ENCODE data around the gene MYO7A. TPM values are rescaled to one million over a fixed set of nuclear protein-coding genes. Genes with fewer than 3 reads are reported as not detected.
A peak's percentile ranks its signal among the peaks of the same experiment; 100 is the strongest.

The MYO7A gene
- total RNA-seq, 1 donor from 2014 or later = 11.6 TPM

- H3K27me3 Mint-ChIP-seq (ENCODE audit: unreplicated experiment) = peaks cover 6% of the 10 kb centered on the region
- H3K36me3 Mint-ChIP-seq (ENCODE audit: unreplicated experiment) = no peaks in the 10 kb centered on the region
- TF ChIP-seq CTCF (IDR thresholded peaks at IDR 0.05; ENCODE audit: partially characterized antibody, unreplicated experiment) = no peak
- peak; percentile 40 for DNase-seq
- peaks cover 9% of the 10 kb centered on the region for H3K9me3 Mint-ChIP-seq (ENCODE audit: unreplicated experiment)
- H3K4me3 Mint-ChIP-seq (ENCODE audit: unreplicated experiment) = no peak overlapping the region
- no peak overlapping the region for H3K27ac Mint-ChIP-seq (ENCODE audit: unreplicated experiment)
- H3K4me1 Mint-ChIP-seq (ENCODE audit: low read depth, unreplicated experiment) = peaks cover 12% of the 10 kb centered on the region
These were observed 48.0 kb downstream of the MYO7A start for GRCh38 chr11:77175869-77176539.

GRCh38 chr11:77176996-77177395 is 49.0 kb downstream of the MYO7A start:
- Mint-ChIP-seq H3K27ac (ENCODE audit: unreplicated experiment) (no peak overlapping the region), H3K9me3 (ENCODE audit: unreplicated experiment) (peaks cover 9% of the 10 kb centered on the region), H3K36me3 (ENCODE audit: unreplicated experiment) (no peaks in the 10 kb centered on the region), H3K4me3 (ENCODE audit: unreplicated experiment) (no peak overlapping the region), H3K27me3 (ENCODE audit: unreplicated experiment) (peaks cover 6% of the 10 kb centered on the region), H3K4me1 (ENCODE audit: low read depth, unreplicated experiment) (peaks cover 8% of the 10 kb centered on the region)
- no peak for TF ChIP-seq CTCF (IDR thresholded peaks at IDR 0.05; ENCODE audit: partially characterized antibody, unreplicated experiment)
- DNase-seq = no peak

- H3K9me3 Mint-ChIP-seq (ENCODE audit: unreplicated experiment) = peaks cover 9% of the 10 kb centered on the region
- no peak overlapping the region for H3K27ac Mint-ChIP-seq (ENCODE audit: unreplicated experiment)
- no peak overlapping the region for H3K4me3 Mint-ChIP-seq (ENCODE audit: unreplicated experiment)
- no peak for DNase-seq
- no peaks in the 10 kb centered on the region for H3K36me3 Mint-ChIP-seq (ENCODE audit: unreplicated experiment)
- TF ChIP-seq CTCF (IDR thresholded peaks at IDR 0.05; ENCODE audit: partially characterized antibody, unreplicated experiment) = no peak
- peaks cover 6% of the 10 kb centered on the region for H3K27me3 Mint-ChIP-seq (ENCODE audit: unreplicated experiment)
- peaks cover 7% of the 10 kb centered on the region for H3K4me1 Mint-ChIP-seq (ENCODE audit: low read depth, unreplicated experiment)
These were observed 50.1 kb downstream of the MYO7A start for GRCh38 chr11:77178150-77178549.

- TF ChIP-seq CTCF (IDR thresholded peaks at IDR 0.05; ENCODE audit: partially characterized antibody, unreplicated experiment) = no peak
- H3K36me3 Mint-ChIP-seq (ENCODE audit: unreplicated experiment) = no peaks in the 10 kb centered on the region
- no peak overlapping the region for H3K4me3 Mint-ChIP-seq (ENCODE audit: unreplicated experiment)
- H3K4me1 Mint-ChIP-seq (ENCODE audit: low read depth, unreplicated experiment) = peaks cover 7% of the 10 kb centered on the region
- peaks cover 4% of the 10 kb centered on the region for H3K27me3 Mint-ChIP-seq (ENCODE audit: unreplicated experiment)
- H3K9me3 Mint-ChIP-seq (ENCODE audit: unreplicated experiment) = peaks cover 9% of the 10 kb centered on the region
- H3K27ac Mint-ChIP-seq (ENCODE audit: unreplicated experiment) = no peak overlapping the region
- DNase-seq = no peak
These were observed 51.0 kb downstream of the MYO7A start for GRCh38 chr11:77179048-77179447.

- Mint-ChIP-seq H3K4me3 (ENCODE audit: unreplicated experiment) (no peak overlapping the region), H3K4me1 (ENCODE audit: low read depth, unreplicated experiment) (peaks cover 2% of the 10 kb centered on the region), H3K36me3 (ENCODE audit: unreplicated experiment) (no peaks in the 10 kb centered on the region), H3K27me3 (ENCODE audit: unreplicated experiment) (no peaks in the 10 kb centered on the region), H3K9me3 (ENCODE audit: unreplicated experiment) (peaks cover 7% of the 10 kb centered on the region), H3K27ac (ENCODE audit: unreplicated experiment) (no peak overlapping the region)
- no peak for DNase-seq
- TF ChIP-seq CTCF (IDR thresholded peaks at IDR 0.05; ENCODE audit: partially characterized antibody, unreplicated experiment) = no peak
These were observed 51.6 kb downstream of the MYO7A start for GRCh38 chr11:77179681-77180080.

Measured in glutamatergic neuron (in vitro differentiated cells).